Endometrial microvascular endothelial cells (primary cell): ENCODE results near the gene DGCR2. TPM values are rescaled to one million over a fixed set of nuclear protein-coding genes. Genes with fewer than 3 reads are reported as not detected.
"Not testable (repeated sequence)": the region's sequence is repeated elsewhere in the genome, so short reads cannot be mapped to it uniquely, and the experiment has no call there.

Source experiments
- in situ Hi-C: cut with HindIII; loops from 2 replicates; pipeline ENCODE4 v1.10.0; 2017; ENCODE audit warnings: low sequenced_read_pairs, low pct_unique_long_range_greater_than_20kb; ENCODE audit errors: inconsistent ontology term
- total RNA-seq: library from RNA; depleted of rRNA; stranded (reverse); fragments of >200 nt; gene quantifications from one replicate; pipeline ENCODE4 v1.2.3, GENCODE V29; 2015; ENCODE audit errors: inconsistent ontology term

The DGCR2 gene
- total RNA-seq, 1 donor from 2014 or later, result 40.7 TPM

- in situ Hi-C loops, result no loop called here
These were observed 69.2 kb downstream of the DGCR2 start for GRCh38 chr22:19052941-19053541.

DNA sequence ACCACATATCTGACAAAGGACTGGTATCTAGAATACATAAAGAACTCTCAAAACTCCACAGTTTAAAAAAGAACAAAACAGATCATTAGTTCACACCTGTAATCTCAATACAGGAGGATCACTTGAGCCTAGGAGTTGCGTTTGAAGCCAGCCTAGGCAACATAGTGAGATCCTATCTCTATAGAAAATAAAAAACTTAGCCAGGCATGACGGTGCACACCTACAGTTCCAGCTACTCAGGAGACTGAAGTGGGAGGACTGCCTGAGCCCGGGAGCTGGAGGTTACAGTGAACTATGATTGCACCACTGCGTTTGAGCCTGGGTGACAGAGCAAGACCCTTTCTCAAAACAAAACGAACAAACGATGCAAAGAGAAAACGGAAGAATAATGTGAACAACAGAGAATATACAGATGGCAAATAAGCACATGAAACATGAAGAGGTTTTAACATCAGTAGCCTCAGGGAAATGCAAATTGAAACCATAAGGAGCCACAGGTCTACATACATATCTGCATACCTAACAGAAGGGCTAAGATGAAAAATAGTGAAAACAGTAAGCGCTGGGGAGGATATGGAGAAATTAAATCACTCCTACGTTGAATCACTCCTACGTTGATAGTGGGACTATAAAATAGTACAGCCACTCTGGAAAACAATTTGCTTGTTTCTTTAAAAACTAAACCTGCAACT, 70.7 kb downstream of the DGCR2 start:
- in situ Hi-C loops, result no loop called here

GRCh38 chr22:19050847-19051246, 71.4 kb downstream of the DGCR2 start:
- in situ Hi-C loops, result not testable (repeated sequence)

GRCh38 chr22:19050117-19050516, 72.1 kb downstream of the DGCR2 start:
- in situ Hi-C loops, result no loop called here

DNA sequence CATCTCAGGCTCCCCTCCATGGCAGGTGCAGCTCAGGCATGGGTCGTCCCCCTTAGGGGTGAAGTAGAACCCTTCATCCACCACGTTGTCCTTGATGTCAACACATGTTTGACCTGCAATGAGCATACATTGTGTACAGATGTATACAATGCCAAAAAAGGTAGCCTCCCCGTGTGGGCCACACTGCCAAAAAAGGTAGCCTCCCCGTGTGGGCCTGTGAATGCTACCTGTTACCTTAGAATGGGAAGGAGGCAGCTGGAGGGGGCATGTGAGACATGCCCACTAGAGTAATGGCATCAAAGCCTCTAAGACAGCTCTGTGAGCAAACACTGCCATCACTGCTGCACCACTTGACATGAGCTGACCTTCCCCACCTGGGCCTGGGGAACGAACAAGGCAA, 73.7 kb downstream of the DGCR2 start:
- in situ Hi-C loops, result no loop called here

GRCh38 chr22:19047993-19048392, 74.2 kb downstream of the DGCR2 start:
- in situ Hi-C loops, result no loop called here

GRCh38 chr22:19046719-19047609, 75.2 kb downstream of the DGCR2 start:
- in situ Hi-C loops, result no loop called here

GRCh38 chr22:19046287-19046686, 75.9 kb downstream of the DGCR2 start:
- in situ Hi-C loops, result no loop called here

- in situ Hi-C loops, result no loop called here
These were observed 77.1 kb downstream of the DGCR2 start for GRCh38 chr22:19045094-19045493.

GRCh38 chr22:19044381-19044780, 77.8 kb downstream of the DGCR2 start:
- in situ Hi-C loops, result no loop called here

GRCh38 chr22:19043121-19044085, 78.8 kb downstream of the DGCR2 start:
- in situ Hi-C loops, result no loop called here

GRCh38 chr22:19042285-19043120, 79.7 kb downstream of the DGCR2 start:
- in situ Hi-C loops, result no loop called here

GRCh38 chr22:19041704-19042074, 80.5 kb downstream of the DGCR2 start:
- in situ Hi-C loops, result no loop called here

DNA sequence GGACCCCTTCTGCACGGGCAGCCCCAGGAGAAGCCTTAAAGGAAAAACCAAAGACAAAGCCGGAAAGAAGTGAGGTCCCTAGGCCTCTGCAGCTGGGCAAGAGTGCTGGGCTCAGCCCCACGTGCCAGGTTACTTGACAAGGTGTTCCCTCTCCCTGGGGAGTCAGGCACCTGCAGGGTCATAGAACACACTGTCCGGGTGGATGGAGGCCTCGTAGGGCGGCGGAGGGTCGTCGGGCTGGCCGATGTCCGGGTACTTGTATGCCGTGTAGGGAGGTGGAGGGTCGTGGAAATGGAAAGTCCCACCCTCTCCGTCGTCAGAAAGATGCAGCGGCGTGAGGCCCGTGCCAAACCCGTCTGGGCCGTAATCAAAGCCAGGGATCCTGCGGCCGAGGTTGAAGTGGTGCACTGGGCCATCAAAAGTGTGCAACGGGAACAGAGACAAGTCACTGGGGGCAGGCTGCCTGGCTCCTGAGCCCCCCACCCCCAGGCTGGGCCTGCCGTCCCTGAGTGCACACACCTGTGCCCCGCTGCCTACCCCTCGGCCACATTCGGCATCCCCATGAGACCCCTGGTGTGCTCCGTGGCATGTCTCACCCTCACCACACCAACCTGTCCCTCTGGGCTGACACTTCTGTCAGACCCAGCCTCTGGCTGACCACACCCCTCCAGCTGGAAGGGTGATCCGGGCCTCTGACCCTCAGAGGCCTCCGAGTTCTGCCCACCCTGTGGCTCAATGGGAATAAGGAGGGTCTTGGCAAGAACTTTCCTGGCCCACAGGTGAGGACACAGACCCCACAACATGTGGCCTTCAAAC, 81.1 kb downstream of the DGCR2 start:
- in situ Hi-C loops, result no loop called here

DNA sequence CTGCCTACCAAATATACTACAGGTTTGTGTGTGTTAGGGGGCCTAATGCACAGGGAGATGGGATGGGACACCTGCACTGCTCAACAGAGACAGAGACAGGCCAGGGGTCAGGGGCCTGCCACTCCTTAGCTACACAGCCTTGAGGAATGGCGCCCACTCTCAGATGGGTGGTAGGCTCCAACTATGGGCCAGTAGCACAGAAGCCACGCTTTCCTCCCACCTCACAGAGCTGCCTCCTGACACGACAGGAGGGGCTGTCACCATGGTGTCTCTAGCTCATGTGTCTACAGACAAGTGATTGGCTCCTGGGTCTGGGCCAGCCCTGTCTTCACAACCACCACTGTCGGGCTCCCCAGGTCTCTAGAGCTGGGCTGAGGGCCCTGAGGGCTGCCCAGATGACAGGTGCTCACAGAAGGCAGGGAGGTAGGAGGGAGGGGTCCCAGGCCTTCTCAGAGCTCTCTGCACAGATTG, 81.8 kb downstream of the DGCR2 start:
- in situ Hi-C loops, result no loop called here

DNA sequence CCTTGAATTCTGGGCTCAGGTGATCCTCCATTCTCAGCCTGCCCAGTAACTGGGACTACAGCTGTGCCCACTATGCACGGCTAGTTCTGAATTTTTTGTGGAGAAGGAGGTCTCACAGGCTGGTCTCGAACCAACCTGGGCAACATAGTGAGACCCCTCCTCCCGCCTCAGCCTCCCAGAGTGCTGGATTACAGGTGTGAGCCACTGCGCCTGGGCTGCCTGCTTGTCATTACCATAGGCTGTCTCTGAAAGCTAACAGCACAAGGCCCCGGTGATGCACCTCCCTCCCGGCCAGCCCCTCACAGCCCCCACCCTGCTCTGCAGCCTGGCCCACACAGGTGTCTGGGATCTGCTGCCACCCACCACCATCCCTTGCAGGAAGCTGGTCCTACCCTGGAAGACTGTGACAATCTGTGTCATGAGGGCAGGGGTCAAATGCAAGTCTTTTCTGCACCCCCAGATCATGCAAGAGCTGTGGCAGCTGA, 82.4 kb downstream of the DGCR2 start:
- in situ Hi-C loops, result no loop called here

DNA sequence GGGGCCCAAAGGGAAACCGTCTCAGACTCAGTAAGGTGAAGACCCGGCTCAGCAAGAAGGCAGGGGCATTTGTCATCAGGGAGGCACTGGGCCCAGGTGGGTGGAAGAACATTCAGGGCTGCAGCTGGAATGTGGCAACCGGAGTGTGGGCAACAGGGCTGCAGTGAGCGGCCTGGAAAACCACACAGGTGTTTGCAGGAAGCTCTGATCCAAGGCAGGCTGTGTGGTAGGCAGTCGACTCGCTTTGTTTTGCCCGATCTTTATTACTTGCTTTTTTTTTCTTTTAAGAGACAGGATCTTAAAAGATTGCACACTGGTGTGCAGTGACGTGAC, 82.8 kb downstream of the DGCR2 start:
- in situ Hi-C loops, result no loop called here
